Keratinocyte (primary cell): Measurements from ENCODE around the gene THOP1. TPM values are rescaled to one million over a fixed set of nuclear protein-coding genes. Genes with fewer than 3 reads are reported as not detected.

ENCODE experiments used
- DNase-seq: peaks from one replicate; pipeline ENCODE4 v3.0.0-alpha.2; 2011; ENCODE audit warnings: low read depth, missing footprints, low spot score
- FAIRE-seq: peaks from 2 replicates; lab custom pipeline; 2011; peaks lifted over from hg19 to GRCh38; lab: Jason Lieb, UNC
- H2AFZ ChIP-seq: 2 replicates; pipeline ENCODE4 v1.6.0; 2012; ENCODE audit warnings: low read length, control low read depth, inconsistent platforms; ENCODE audit not compliant: control insufficient read depth
- H3K27ac ChIP-seq: 2 replicates; pipeline ENCODE4 v1.5.1; 2011; ENCODE audit warnings: low read length; ENCODE audit not compliant: control insufficient read depth, insufficient read depth
- H3K27me3 ChIP-seq: 3 replicates; pipeline ENCODE4 v1.6.0; 2011; ENCODE audit warnings: low read length; ENCODE audit not compliant: control insufficient read depth, insufficient read depth; ENCODE audit errors: extremely low read depth
- H3K36me3 ChIP-seq, 2 experiments: 2 replicates in 1 of 2; 3 replicates in 1 of 2; pipeline ENCODE4 v1.5.1; 2011; ENCODE audit warnings: low read length in 2 of 2, mild to moderate bottlenecking in 1 of 2; ENCODE audit not compliant: control insufficient read depth in 2 of 2, insufficient read depth in 2 of 2; ENCODE audit errors: extremely low read depth in 1 of 2
- H3K4me1 ChIP-seq: 3 replicates; pipeline ENCODE4 v1.5.1; 2011; ENCODE audit warnings: low read length; ENCODE audit not compliant: control insufficient read depth, insufficient read depth; ENCODE audit errors: extremely low read depth
- H3K4me2 ChIP-seq: 3 replicates; pipeline ENCODE4 v1.6.0; 2011; ENCODE audit warnings: low read depth, low read length; ENCODE audit not compliant: control insufficient read depth, insufficient read depth; ENCODE audit errors: extremely low read depth
- H3K4me3 ChIP-seq, 3 experiments: fragments of 200-600 bp in 1 of 3; sonication (generic) in 1 of 3; 2 replicates in 2 of 3; 3 replicates in 1 of 3; pipeline ENCODE4 v1.5.1; 2011 to 2016; ENCODE audit warnings: low read length in 3 of 3, mild to moderate bottlenecking in 3 of 3, control low read depth in 2 of 3, inconsistent platforms in 1 of 3, low read depth in 1 of 3, mixed read lengths in 1 of 3, mixed run types in 1 of 3, moderate library complexity in 1 of 3; ENCODE audit not compliant: control insufficient read depth in 2 of 3, insufficient read depth in 2 of 3; ENCODE audit errors: extremely low read depth in 1 of 3
- H3K79me2 ChIP-seq: 2 replicates; pipeline ENCODE4 v1.6.0; 2012; ENCODE audit warnings: low read length; ENCODE audit not compliant: control insufficient read depth, insufficient read depth
- H3K9ac ChIP-seq: 3 replicates; pipeline ENCODE4 v1.6.0; 2011; ENCODE audit warnings: low read length; ENCODE audit not compliant: control insufficient read depth, insufficient read depth; ENCODE audit errors: extremely low read depth
- H3K9me1 ChIP-seq: 3 replicates; pipeline ENCODE4 v1.6.0; 2011; ENCODE audit warnings: low read length; ENCODE audit not compliant: control insufficient read depth, insufficient read depth; ENCODE audit errors: extremely low read depth
- H3K9me3 ChIP-seq: 2 replicates; pipeline ENCODE4 v1.5.1; 2012; ENCODE audit warnings: low read depth, low read length; ENCODE audit not compliant: control insufficient read depth
- H4K20me1 ChIP-seq: 3 replicates; pipeline ENCODE4 v1.6.0; 2011; ENCODE audit warnings: low read length; ENCODE audit not compliant: control insufficient read depth, insufficient read depth; ENCODE audit errors: extremely low read depth
- CTCF ChIP-seq, 3 experiments: IDR thresholded peaks in 1 of 3; conservative IDR thresholded peaks in 1 of 3; optimal IDR thresholded peaks in 1 of 3; 2 replicates in 2 of 3; 3 replicates in 1 of 3; pipeline versions ENCODE3 to v1.5.1; 2011; ENCODE audit warnings: low read length in 3 of 3, mild to moderate bottlenecking in 3 of 3, moderate library complexity in 2 of 3, control low read depth in 1 of 3, inconsistent platforms in 1 of 3; ENCODE audit not compliant: insufficient read depth in 2 of 3; ENCODE audit errors: extremely low read depth in 1 of 3
- EZH2 ChIP-seq: IDR thresholded peaks from one replicate; pipeline ENCODE4 v1.6.1; 2012; ENCODE audit warnings: inconsistent platforms, mild to moderate bottlenecking, low read length, moderate library complexity
- dilution Hi-C: fragments of 300-500 bp; cut with MboI; formaldehyde crosslinking; loops from one replicate; pipeline ENCODE4 v1.7.0; 2020; ENCODE audit warnings: low sequenced_read_pairs; ENCODE audit not compliant: extremely low pct_ligation_motif_present
- polyA plus RNA-seq, 5 experiments: library from polyadenylated mRNA; depleted of rRNA in 3 of 5; stranded (reverse) in 3 of 5; stranded (forward) in 1 of 5; unstranded in 1 of 5; fragments of >200 nt; gene quantifications; 1 replicate in 1 of 5; 2 replicates in 3 of 5; 3 replicates in 1 of 5; pipeline versions ENCODE4 v1.2.1 to v1.2.3, GENCODE V29; 2011 to 2012; ENCODE audit warnings: missing spikeins in 2 of 5, low read depth in 1 of 5, low replicate concordance in 1 of 5

Gene THOP1
- polyA plus RNA-seq, 1 donor (not counting 4 experiments of a cell fraction or from before 2014, with no cell fraction given): 69.9 TPM

GRCh38 chr19:2761309-2761677 is 24.0 kb upstream of the THOP1 start:
- Histone ChIP-seq H2AFZ (no peak overlapping the region), H3K9me1 (no peaks in the 10 kb centered on the region), H3K4me1 (no peaks in the 10 kb centered on the region), H3K9ac (no peak overlapping the region), H3K27ac (no peak overlapping the region), H3K9me3 (no peaks in the 10 kb centered on the region), H4K20me1 (peaks cover 3% of the 10 kb centered on the region), H3K36me3 (peaks cover 37 to 38% of the 10 kb centered on the region in 2 experiments), H3K4me2 (no peak overlapping the region), H3K27me3 (no peaks in the 10 kb centered on the region), H3K79me2 (no peaks in the 10 kb centered on the region), H3K4me3 (no peak overlapping the region)
- FAIRE-seq (no peak), DNase-seq (no peak)
- no peak for TF ChIP-seq EZH2
- no peak for TF ChIP-seq CTCF (optimal IDR thresholded peaks at IDR 0.05 in 1 of 3, IDR thresholded peaks at IDR 0.05 in 1 of 3, conservative IDR thresholded peaks at IDR 0.05 in 1 of 3; ENCODE audit: extremely low read depth in 1 of 3, insufficient read depth in 2 of 3, low read length in 3 of 3)
- dilution Hi-C loops: no loop called here

- FAIRE-seq: no peak
- no peaks in the 10 kb centered on the region for H3K4me1 ChIP-seq
- no peak overlapping the region for H3K27ac ChIP-seq
- no peak overlapping the region for H3K9ac ChIP-seq
- dilution Hi-C loops: no loop called here
- no peak overlapping the region for H3K4me3 ChIP-seq
- no peak overlapping the region for H3K4me2 ChIP-seq
- H3K9me3 ChIP-seq: no peaks in the 10 kb centered on the region
- H3K9me1 ChIP-seq: no peaks in the 10 kb centered on the region
- H4K20me1 ChIP-seq: peaks cover 3% of the 10 kb centered on the region
- H3K36me3 ChIP-seq: peaks cover 37 to 42% of the 10 kb centered on the region in 2 experiments
- H3K79me2 ChIP-seq: no peaks in the 10 kb centered on the region
- no peak overlapping the region for H2AFZ ChIP-seq
- no peaks in the 10 kb centered on the region for H3K27me3 ChIP-seq
- no peak for TF ChIP-seq EZH2
- TF ChIP-seq CTCF (optimal IDR thresholded peaks at IDR 0.05 in 1 of 3, IDR thresholded peaks at IDR 0.05 in 1 of 3, conservative IDR thresholded peaks at IDR 0.05 in 1 of 3; ENCODE audit: extremely low read depth in 1 of 3, insufficient read depth in 2 of 3, low read length in 3 of 3): no peak
- no peak for DNase-seq
These were observed 23.2 kb upstream of the THOP1 start for GRCh38 chr19:2761876-2762782.
